ENCODE measurements around the gene ZSCAN26.

Gene ZSCAN26

GRCh38 chr6:28266962-28267694 is at the start of gene ZSCAN26:
Gene ZSCAN26, plus strand, starts transcription at chr6:28267143. Its CDS starts 4,777 bp downstream, at chr6:28271920.
- peak; percentile 87 for DNase-seq

- no peak for DNase-seq
Observed at GRCh38 chr6:28217890-28218289, 49.1 kb upstream of the ZSCAN26 start.

- DNase-seq, result no peak
Observed at GRCh38 chr6:28218312-28219248, 48.4 kb upstream of the ZSCAN26 start.

GRCh38 chr6:28220257-28221133 is 46.4 kb upstream of the ZSCAN26 start:
- no peak for DNase-seq

- no peak for DNase-seq
Observed at GRCh38 chr6:28224131-28225055, 42.5 kb upstream of the ZSCAN26 start.

- DNase-seq, result no peak
Observed at GRCh38 chr6:28225056-28225834, 41.7 kb upstream of the ZSCAN26 start, which contains the start of gene ZSCAN9. Gene ZSCAN9, plus strand, starts transcription at chr6:28225275. Its CDS starts 1,810 bp downstream, at chr6:28227085.

GRCh38 chr6:28226460-28226859 is 40.5 kb upstream of the ZSCAN26 start:
- no peak for DNase-seq

GRCh38 chr6:28232785-28233184 is 34.2 kb upstream of the ZSCAN26 start:
- no peak for DNase-seq

- DNase-seq, result no peak
Observed at GRCh38 chr6:28235912-28236452, 31.0 kb upstream of the ZSCAN26 start.

GRCh38 chr6:28239636-28240035 is 27.3 kb upstream of the ZSCAN26 start:
- DNase-seq, result no peak

- no peak for DNase-seq
Observed at GRCh38 chr6:28240471-28240870, 26.5 kb upstream of the ZSCAN26 start.

GRCh38 chr6:28243946-28244345 is 23.0 kb upstream of the ZSCAN26 start:
- no peak for DNase-seq

- DNase-seq, result no peak
Observed at GRCh38 chr6:28245206-28245941, 21.6 kb upstream of the ZSCAN26 start.

GRCh38 chr6:28248916-28249315 is 18.0 kb upstream of the ZSCAN26 start:
- DNase-seq, result no peak

GRCh38 chr6:28250747-28251146 is 16.2 kb upstream of the ZSCAN26 start:
- DNase-seq, result no peak

GRCh38 chr6:28251661-28252008 is 15.3 kb upstream of the ZSCAN26 start:
- DNase-seq, result peak; percentile 14

- DNase-seq, result peak; percentile 80
Observed at GRCh38 chr6:28252009-28252975, 14.7 kb upstream of the ZSCAN26 start, which contains the start of gene ZKSCAN4. Gene ZKSCAN4, minus strand, starts transcription at chr6:28252269. Its CDS starts 289 bp downstream, at chr6:28251980.

- no peak for DNase-seq
Observed at GRCh38 chr6:28254121-28254519, 12.8 kb upstream of the ZSCAN26 start.
